Nephron (organoid): ENCODE measurements around the gene PRR36.
"Not testable (repeated sequence)": the region's sequence is repeated elsewhere in the genome, so short reads cannot be mapped to it uniquely, and the experiment has no call there.

Experiments
- H3K27ac Mint-ChIP-seq, 3 experiments: 2 replicates each; pipeline ENCODE4 v1.8.0; 2020; ENCODE audit warnings: mixed read lengths in 3 of 3, mild to moderate bottlenecking in 2 of 3, moderate library complexity in 1 of 3
- H3K27me3 Mint-ChIP-seq: 2 replicates; pipeline ENCODE4 v1.8.0; 2021; ENCODE audit warnings: low read depth, mild to moderate bottlenecking, moderate library complexity, mixed read lengths
- H3K36me3 Mint-ChIP-seq: 2 replicates; pipeline ENCODE4 v1.8.0; 2020; ENCODE audit warnings: low read depth, mixed read lengths
- H3K4me1 Mint-ChIP-seq: 2 replicates; pipeline ENCODE4 v1.8.0; 2020; ENCODE audit warnings: mixed read lengths
- H3K4me3 Mint-ChIP-seq, 3 experiments: 2 replicates each; pipeline ENCODE4 v1.8.0; 2020; ENCODE audit warnings: mild to moderate bottlenecking in 3 of 3, mixed read lengths in 3 of 3, moderate library complexity in 2 of 3
- H3K9me3 Mint-ChIP-seq: 2 replicates; pipeline ENCODE4 v1.8.0; 2020; ENCODE audit warnings: mixed read lengths
- CTCF ChIP-seq, 3 experiments: fragments of 200-600 bp; sonication (generic); IDR thresholded peaks; one replicate each; pipeline ENCODE4 v1.5.0; 2021; ENCODE audit warnings: antibody characterized with exemption in 3 of 3; ENCODE audit not compliant: unreplicated experiment in 3 of 3

PRR36 gene

GRCh38 chr19:7860714-7861618 is 13.2 kb downstream of the PRR36 start:
- no peak overlapping the region for H3K27ac Mint-ChIP-seq
- H3K36me3 Mint-ChIP-seq = no peaks in the 10 kb centered on the region
- H3K4me1 Mint-ChIP-seq = peaks cover 9% of the 10 kb centered on the region
- H3K4me3 Mint-ChIP-seq = no peak overlapping the region
- no peaks in the 10 kb centered on the region for H3K9me3 Mint-ChIP-seq
- TF ChIP-seq CTCF (IDR thresholded peaks at IDR 0.05; ENCODE audit: unreplicated experiment in 3 of 3) = no peak
- peaks cover 38% of the 10 kb centered on the region for H3K27me3 Mint-ChIP-seq

GRCh38 chr19:7859831-7860713 is 14.1 kb downstream of the PRR36 start:
- Mint-ChIP-seq H3K4me1 (peaks cover 9% of the 10 kb centered on the region), H3K36me3 (no peaks in the 10 kb centered on the region), H3K9me3 (no peaks in the 10 kb centered on the region), H3K4me3 (no peak overlapping the region), H3K27ac (no peak overlapping the region), H3K27me3 (peaks cover 35% of the 10 kb centered on the region)
- no peak for TF ChIP-seq CTCF (IDR thresholded peaks at IDR 0.05; ENCODE audit: unreplicated experiment in 3 of 3)

DNA sequence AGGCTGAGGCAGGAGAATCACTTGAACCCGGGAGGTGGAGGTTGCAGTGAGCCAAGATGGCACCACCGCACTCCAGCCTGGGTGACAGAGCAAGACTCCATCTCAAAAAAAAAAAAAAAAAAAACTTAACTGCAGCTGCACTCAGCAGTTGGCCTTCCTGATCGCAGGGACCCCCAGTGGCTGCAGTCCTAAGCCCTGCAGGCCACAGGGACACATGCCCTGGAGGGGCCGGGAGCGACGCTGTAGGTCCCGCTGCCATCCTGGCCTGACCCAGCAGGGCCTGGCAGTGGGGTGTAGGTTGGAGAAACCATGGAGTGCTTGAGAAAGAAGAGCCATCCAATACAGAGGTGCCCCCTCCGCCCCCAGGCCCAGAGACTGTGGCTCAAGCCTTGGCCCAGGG is 15.1 kb downstream of the PRR36 start:
- H3K4me1 Mint-ChIP-seq, H3K27ac Mint-ChIP-seq, H3K9me3 Mint-ChIP-seq, H3K4me3 Mint-ChIP-seq, H3K36me3 Mint-ChIP-seq: not testable (repeated sequence)
- H3K27me3 Mint-ChIP-seq = peaks cover 25% of the 10 kb centered on the region

DNA sequence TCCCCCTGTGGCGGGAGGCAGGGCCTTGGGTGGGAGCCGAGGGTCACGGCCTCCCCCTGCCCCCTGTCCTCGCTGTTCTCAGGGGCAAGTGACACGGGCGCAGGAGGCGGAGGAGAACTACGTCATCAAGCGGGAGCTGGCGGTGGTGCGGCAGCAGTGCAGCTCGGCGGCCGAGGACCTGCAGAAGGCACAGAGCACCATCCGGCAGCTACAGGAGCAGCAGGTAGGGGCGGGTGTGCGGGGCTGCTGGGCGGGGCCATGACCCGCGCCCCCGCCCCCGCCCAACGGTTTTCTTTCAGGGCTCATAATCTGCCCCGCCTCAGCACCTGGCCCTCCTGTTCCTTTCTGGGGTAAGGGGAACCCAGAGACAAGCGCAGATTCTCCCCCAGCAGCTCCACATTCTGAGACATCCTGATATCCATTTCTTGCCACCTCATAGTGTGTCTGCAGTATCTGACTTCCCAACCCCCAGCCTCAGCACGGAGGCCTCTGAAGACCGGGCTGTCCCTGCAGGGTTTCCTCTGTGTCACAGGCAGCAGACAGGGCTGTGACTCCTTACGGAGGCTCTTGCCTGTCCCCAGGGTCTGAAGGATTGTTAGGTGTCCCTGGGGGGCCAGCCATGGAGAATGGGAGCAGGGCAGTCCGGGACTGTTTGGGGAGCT is 15.9 kb downstream of the PRR36 start:
- H3K27ac Mint-ChIP-seq = no peak overlapping the region
- H3K36me3 Mint-ChIP-seq = no peaks in the 10 kb centered on the region
- no peak overlapping the region for H3K4me3 Mint-ChIP-seq
- H3K4me1 Mint-ChIP-seq = peaks cover 13% of the 10 kb centered on the region
- TF ChIP-seq CTCF (IDR thresholded peaks at IDR 0.05; ENCODE audit: unreplicated experiment in 3 of 3) = no peak
- peaks cover 22% of the 10 kb centered on the region for H3K27me3 Mint-ChIP-seq
- no peaks in the 10 kb centered on the region for H3K9me3 Mint-ChIP-seq

DNA sequence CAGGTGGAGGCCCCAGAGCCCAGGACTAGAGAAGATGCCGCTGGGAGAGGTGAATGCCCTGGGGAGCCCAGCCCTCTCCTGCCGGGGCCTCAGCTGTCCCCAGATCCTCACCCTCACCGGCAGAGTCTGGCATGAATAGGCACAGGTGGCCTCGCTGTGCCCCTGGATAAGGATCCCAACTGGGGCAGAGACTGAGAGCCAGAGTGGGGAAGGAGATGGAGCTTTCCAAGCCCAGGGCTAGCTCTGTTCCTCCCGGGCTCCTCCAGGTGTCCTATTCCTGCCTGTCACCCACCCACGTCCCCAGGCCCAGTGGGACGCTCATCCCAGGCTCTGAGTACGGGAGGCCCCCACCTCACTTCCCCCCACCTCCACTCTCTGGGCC is 16.5 kb downstream of the PRR36 start:
- Mint-ChIP-seq H3K27me3 (peaks cover 22% of the 10 kb centered on the region), H3K4me3 (no peak overlapping the region), H3K9me3 (no peaks in the 10 kb centered on the region), H3K4me1 (peaks cover 17% of the 10 kb centered on the region), H3K27ac (no peak overlapping the region), H3K36me3 (no peaks in the 10 kb centered on the region)
- TF ChIP-seq CTCF (IDR thresholded peaks at IDR 0.05; ENCODE audit: unreplicated experiment in 3 of 3) = no peak
